ENCODE results near the gene ROBO1. TPM values are rescaled to one million over a fixed set of nuclear protein-coding genes. Genes with fewer than 3 reads are reported as not detected.
"Not testable (repeated sequence)": the region's sequence is repeated elsewhere in the genome, so short reads cannot be mapped to it uniquely, and the experiment has no call there.

ROBO1 gene
- total RNA-seq, 1 donor from 2014 or later: 3.1 TPM

DNA sequence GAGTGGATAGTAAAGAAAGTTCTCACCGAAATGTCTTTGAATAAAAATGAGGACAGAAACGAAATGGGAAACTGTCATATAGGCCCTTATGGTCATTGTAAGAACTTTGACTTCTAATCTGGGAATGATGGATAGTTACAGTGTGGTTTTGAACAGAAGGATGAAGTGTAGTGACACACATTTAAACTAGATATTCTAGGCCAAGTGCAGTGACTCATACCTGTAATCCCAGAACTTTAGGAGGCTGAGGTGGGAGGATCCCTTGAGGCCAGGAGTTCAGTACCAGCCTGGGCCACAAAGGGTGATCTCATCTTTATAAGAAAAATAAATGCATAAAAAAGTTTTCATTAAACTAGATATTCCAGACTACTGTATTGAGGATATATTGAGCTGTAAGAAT is 452.8 kb downstream of the ROBO1 start:
- intact Hi-C loops (cut with micrococcal nuclease): no loop called here
- Mint-ChIP-seq H3K27ac (no peak overlapping the region), H3K36me3 (ENCODE audit: low read depth) (no peaks in the 10 kb centered on the region), H3K9me3 (peaks cover 8% of the 10 kb centered on the region), H3K27me3 (no peaks in the 10 kb centered on the region), H3K4me3 (no peak overlapping the region), H3K4me1 (no peaks in the 10 kb centered on the region)
- ChIA-PET POLR2A (no interaction called here), CTCF (no interaction called here)
- DNase-seq (no peak), ATAC-seq (ENCODE audit: low read depth) (no peak)
- TF ChIP-seq, protein P1, sequence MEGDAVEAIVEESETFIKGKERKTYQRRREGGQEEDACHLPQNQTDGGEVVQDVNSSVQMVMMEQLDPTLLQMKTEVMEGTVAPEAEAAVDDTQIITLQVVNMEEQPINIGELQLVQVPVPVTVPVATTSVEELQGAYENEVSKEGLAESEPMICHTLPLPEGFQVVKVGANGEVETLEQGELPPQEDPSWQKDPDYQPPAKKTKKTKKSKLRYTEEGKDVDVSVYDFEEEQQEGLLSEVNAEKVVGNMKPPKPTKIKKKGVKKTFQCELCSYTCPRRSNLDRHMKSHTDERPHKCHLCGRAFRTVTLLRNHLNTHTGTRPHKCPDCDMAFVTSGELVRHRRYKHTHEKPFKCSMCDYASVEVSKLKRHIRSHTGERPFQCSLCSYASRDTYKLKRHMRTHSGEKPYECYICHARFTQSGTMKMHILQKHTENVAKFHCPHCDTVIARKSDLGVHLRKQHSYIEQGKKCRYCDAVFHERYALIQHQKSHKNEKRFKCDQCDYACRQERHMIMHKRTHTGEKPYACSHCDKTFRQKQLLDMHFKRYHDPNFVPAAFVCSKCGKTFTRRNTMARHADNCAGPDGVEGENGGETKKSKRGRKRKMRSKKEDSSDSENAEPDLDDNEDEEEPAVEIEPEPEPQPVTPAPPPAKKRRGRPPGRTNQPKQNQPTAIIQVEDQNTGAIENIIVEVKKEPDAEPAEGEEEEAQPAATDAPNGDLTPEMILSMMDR (IDR thresholded peaks at IDR 0.05): no peak

DNA sequence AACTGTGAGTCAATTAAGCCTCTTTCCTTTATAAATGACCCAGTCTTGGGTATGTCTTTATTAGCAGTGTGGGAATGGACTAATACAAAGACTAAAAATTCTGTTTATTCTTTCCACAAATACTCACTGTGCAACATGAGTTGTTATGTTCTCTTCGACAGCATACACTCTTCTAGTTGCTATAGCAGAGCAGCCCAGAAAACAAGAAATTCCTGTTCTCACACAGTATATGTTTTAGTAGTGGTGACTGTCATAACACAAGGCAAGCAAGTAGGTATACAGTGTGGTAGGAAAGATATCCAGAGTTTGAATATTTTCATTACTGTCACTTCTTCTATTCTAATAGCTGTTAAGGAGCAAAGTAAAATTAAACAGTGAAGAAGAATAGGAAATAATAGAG is 453.3 kb downstream of the ROBO1 start:
- TF ChIP-seq, protein P1 (IDR thresholded peaks at IDR 0.05): no peak
- Mint-ChIP-seq H3K36me3 (ENCODE audit: low read depth) (no peaks in the 10 kb centered on the region), H3K27me3 (no peaks in the 10 kb centered on the region), H3K4me1 (no peaks in the 10 kb centered on the region), H3K27ac (no peak overlapping the region), H3K9me3 (peaks cover 8% of the 10 kb centered on the region), H3K4me3 (no peak overlapping the region)
- intact Hi-C loops (cut with micrococcal nuclease): no loop called here
- ChIA-PET POLR2A (no interaction called here), CTCF (no interaction called here)
- no peak for DNase-seq
- no peak for ATAC-seq (ENCODE audit: low read depth)

- CTCF ChIA-PET: no interaction called here
- H3K27ac Mint-ChIP-seq: no peak overlapping the region
- H3K9me3 Mint-ChIP-seq: peaks cover 2% of the 10 kb centered on the region
- POLR2A ChIA-PET: no interaction called here
- intact Hi-C loops (cut with micrococcal nuclease): no loop called here
- DNase-seq (no peak), ATAC-seq (ENCODE audit: low read depth) (no peak)
- H3K36me3 Mint-ChIP-seq (ENCODE audit: low read depth): no peaks in the 10 kb centered on the region
- H3K4me3 Mint-ChIP-seq: no peak overlapping the region
- no peaks in the 10 kb centered on the region for H3K27me3 Mint-ChIP-seq
- TF ChIP-seq, protein P1 (IDR thresholded peaks at IDR 0.05): no peak
- H3K4me1 Mint-ChIP-seq: no peaks in the 10 kb centered on the region
Observed at GRCh38 chr3:79310016-79310415, 457.8 kb downstream of the ROBO1 start.

DNA sequence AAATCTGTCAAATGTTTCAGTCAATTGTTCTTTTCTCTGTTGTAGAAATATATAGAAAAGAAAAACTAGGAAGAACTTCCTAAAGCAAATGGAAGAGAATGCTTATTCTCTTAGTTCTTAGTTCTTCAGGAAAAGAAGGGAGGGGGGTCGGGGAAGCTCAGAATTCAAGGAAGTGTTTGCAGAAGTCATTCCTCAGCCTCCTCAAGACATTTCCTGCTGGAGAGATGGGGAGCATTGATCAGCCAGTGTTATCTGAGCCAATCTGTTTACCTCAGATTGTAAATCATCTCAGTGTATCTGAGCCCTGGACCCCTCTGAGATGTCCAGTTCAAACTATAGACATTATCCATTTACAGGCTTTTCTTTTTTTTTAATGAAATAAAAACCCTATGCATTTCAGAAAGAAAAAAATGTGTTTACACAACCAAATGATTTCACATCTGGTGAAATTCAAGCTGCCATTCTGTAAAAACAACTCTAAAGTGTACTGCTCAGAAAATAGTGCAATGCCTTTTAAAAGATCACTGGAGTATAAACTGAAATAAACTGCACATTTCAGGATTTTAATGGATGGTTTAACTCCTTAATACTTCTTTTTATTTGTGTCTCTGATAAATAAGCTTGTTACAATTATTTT is 460.7 kb downstream of the ROBO1 start:
- no peak for DNase-seq
- Mint-ChIP-seq H3K4me1 (no peaks in the 10 kb centered on the region), H3K4me3 (no peak overlapping the region), H3K9me3 (no peaks in the 10 kb centered on the region), H3K27ac (no peak overlapping the region), H3K36me3 (ENCODE audit: low read depth) (no peaks in the 10 kb centered on the region), H3K27me3 (no peaks in the 10 kb centered on the region)
- POLR2A ChIA-PET: no interaction called here
- no peak for ATAC-seq (ENCODE audit: low read depth)
- CTCF ChIA-PET: no interaction called here
- intact Hi-C loops (cut with micrococcal nuclease): no loop called here
- TF ChIP-seq, protein P1 (IDR thresholded peaks at IDR 0.05): no peak

DNA sequence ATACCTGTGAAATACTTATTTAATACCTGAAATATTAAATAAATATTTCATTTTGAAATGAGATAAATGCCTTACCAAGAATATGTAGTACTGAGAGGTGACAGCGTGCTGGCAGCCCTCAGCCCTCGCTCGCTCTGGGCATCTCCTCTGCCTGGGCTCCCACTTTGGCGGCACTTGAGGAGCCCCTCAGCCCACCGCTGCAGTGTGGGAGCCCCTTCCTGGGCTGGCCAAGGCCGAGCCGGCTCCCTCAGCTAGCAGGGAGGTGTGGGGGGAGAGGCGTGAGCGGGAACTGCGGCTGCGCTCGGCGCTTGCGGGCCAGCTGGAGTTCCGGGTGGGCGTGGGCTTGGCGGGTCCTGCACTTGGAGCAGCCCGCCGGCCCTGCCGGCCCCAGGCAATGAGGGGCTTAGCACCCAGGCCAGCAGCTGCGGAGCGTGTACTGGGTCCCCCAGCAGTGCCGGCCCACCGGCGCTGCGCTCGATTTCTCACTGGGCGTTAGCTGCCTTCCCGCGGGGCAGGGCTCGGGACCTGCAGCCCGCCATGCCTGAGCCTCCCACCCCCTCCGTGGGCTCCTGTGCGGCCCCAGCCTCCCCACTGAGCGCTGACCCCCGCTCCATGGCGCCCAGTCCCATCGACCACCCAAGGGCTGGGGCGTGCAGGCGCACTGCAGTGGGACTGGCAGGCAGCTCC is 467.7 kb downstream of the ROBO1 start:
- CTCF ChIA-PET; H3K27ac Mint-ChIP-seq; DNase-seq; H3K27me3 Mint-ChIP-seq; H3K4me1 Mint-ChIP-seq; intact Hi-C loops (cut with micrococcal nuclease); ATAC-seq (ENCODE audit: low read depth); H3K4me3 Mint-ChIP-seq; H3K9me3 Mint-ChIP-seq; POLR2A ChIA-PET; H3K36me3 Mint-ChIP-seq (ENCODE audit: low read depth): not testable (repeated sequence)

Data from activated B cell treated with CpG ODN at 0.5 μM for 24 hours (primary cell).